GM23248 (cell line): ENCODE measurements around the gene PTH2.

ENCODE experiments used
- EZH2 ChIP-seq: fragments of 200-600 bp; sonication (generic); IDR thresholded peaks from 2 replicates; pipeline ENCODE4 v1.6.1; 2018; ENCODE audit warnings: antibody characterized with exemption, mild to moderate bottlenecking; ENCODE audit not compliant: insufficient read depth, poor library complexity, severe bottlenecking
- EZH2phosphoT487 ChIP-seq: fragments of 200-600 bp; sonication (generic); IDR thresholded peaks from 2 replicates; pipeline ENCODE4 v1.6.1; 2018; ENCODE audit warnings: antibody characterized with exemption, moderate library complexity, mild to moderate bottlenecking, low read depth; ENCODE audit not compliant: insufficient read depth

GRCh38 chr19:49472936-49473335, 49.7 kb upstream of the PTH2 start:
- TF ChIP-seq EZH2phosphoT487 (no peak), EZH2 (no peak)
